ENCODE results near the gene CACNA1C. TPM values are rescaled to one million over a fixed set of nuclear protein-coding genes. Genes with fewer than 3 reads are reported as not detected.

Gene CACNA1C
- total and polyA plus RNA-seq, 10 of the 15 experiments (the other 5 are each of a cell fraction or from before 2014, with no cell fraction given) = under 0.01 to 0.15 (median 0.09) TPM; not detected in 5

- TF ChIP-seq CUX1 (IDR thresholded peaks at IDR 0.05; ENCODE audit: insufficient replicate concordance, low read depth, low read length) (no peak), CTCF (IDR thresholded peaks at IDR 0.05 in 2 of 3, conservative IDR thresholded peaks at IDR 0.05 in 1 of 3; ENCODE audit: control insufficient read depth in 2 of 3, extremely low read depth in 1 of 3, insufficient read depth in 1 of 3, low read depth in 3 of 3, low read length in 3 of 3) (no peak), HDGF (IDR thresholded peaks at IDR 0.05) (no peak), NFYA (IDR thresholded peaks at IDR 0.05; ENCODE audit: borderline replicate concordance, low read depth, low read length) (no peak), REST (IDR thresholded peaks at IDR 0.05; ENCODE audit: low read depth, low read length) (no peak), KAT2A (conservative IDR thresholded peaks at IDR 0.05; ENCODE audit: control insufficient read depth, low read depth, low read length) (no peak), ZNF217 (IDR thresholded peaks at IDR 0.05) (no peak)
Observed at GRCh38 chr12:2633825-2634200, 581.0 kb downstream of the CACNA1C start (continued).

Data from GM12878 (cell line).